ENCODE data around the gene SEC63.
"Not testable (repeated sequence)": the region's sequence is repeated elsewhere in the genome, so short reads cannot be mapped to it uniquely, and the experiment has no call there.

SEC63 gene, protein sequence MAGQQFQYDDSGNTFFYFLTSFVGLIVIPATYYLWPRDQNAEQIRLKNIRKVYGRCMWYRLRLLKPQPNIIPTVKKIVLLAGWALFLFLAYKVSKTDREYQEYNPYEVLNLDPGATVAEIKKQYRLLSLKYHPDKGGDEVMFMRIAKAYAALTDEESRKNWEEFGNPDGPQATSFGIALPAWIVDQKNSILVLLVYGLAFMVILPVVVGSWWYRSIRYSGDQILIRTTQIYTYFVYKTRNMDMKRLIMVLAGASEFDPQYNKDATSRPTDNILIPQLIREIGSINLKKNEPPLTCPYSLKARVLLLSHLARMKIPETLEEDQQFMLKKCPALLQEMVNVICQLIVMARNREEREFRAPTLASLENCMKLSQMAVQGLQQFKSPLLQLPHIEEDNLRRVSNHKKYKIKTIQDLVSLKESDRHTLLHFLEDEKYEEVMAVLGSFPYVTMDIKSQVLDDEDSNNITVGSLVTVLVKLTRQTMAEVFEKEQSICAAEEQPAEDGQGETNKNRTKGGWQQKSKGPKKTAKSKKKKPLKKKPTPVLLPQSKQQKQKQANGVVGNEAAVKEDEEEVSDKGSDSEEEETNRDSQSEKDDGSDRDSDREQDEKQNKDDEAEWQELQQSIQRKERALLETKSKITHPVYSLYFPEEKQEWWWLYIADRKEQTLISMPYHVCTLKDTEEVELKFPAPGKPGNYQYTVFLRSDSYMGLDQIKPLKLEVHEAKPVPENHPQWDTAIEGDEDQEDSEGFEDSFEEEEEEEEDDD

DNA sequence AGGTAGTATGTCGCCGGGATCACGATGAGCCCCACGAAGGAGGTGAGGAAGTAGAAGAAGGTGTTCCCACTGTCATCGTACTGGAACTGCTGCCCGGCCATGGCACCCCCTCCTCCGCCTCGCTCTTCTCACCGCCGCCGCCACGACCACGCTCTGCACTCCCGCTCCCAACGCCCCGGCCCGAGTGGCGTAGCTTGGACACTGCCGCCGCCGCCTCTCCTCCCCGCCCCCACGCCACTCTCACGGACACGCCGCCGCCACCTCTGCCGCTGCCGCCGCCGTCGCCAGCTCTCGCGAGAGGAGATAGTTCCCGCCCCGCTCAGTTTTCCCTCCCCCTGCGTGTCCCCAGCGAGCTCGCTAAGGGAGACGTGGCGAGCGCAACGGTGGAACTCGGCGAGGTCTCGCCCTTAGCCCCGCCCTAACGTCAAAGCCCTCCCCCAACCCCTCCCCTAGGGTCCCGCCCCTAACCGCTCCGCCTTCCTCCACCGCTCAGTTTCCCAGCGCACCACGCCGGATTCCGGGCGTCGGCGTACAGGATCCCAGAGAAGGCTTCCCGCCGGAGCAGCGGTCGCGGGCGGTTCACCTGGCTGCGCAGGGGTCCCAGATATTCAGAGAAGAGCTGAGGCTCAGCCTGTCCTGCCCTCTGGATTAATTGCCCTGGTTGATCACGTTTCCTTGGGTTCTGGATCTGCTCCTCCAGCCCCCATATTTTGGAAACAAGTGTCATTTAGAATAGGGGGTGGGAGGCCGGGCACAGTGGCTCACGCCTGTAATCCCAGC lies at the start of gene SEC63:
Gene SEC63, minus strand, starts transcription at position 300 of the 780 bp plus-strand sequence. Its CDS starts 199 bp downstream, at position 101.
- in situ Hi-C loops (cut with MboI; ENCODE audit: low pct_unique_long_range_greater_than_20kb, low sequenced_read_pairs) = loop anchor here (25.0 kb wide), 1 partner anchor 1129 kb away; the partner anchor contains the start of genes CEP57L1 and SESN1
- DNase-seq = peak; percentile 91

DNA sequence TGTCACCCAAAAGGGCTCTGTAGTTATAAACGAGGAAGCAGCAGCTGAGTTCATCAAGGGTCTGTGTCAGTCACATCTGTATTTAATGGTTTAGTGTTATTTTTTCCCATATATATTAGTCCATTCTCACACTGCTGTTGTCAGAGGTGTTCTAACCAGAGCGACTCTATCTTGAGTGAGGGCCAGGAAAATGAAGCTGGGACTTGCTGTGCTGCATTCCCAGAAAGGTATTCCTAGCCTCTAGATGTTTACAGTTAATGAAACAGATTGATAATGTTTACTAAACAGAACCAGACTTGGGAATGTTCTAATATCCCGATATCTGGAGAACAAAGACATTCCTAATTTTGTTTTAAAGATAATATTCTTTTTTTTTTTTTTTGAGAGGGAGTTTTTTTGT lies 48.0 kb upstream of the SEC63 start:
- in situ Hi-C loops (cut with MboI; ENCODE audit: low pct_unique_long_range_greater_than_20kb, low sequenced_read_pairs) = no loop called here
- no peak for DNase-seq

DNA sequence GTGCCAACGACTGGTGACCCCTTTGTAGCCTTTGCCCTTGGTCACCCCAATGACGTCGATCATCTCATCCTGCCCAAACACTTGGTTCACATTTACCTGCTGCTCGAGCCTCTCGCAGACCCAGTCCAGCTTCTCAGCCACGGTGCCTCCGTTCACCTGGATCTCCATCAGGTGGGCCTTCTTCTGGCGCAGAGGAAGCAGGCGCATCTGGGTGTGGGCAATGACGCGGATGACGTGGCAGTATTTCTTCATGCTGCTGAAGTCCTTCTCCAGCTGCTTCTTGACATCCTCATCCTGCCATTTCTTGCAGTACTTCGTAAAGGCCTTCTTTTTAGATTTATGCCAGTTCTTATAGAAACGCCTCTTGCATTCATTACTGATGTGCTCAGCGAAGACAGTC lies 46.9 kb upstream of the SEC63 start:
- no peak for DNase-seq
- in situ Hi-C loops (cut with MboI; ENCODE audit: low pct_unique_long_range_greater_than_20kb, low sequenced_read_pairs) = no loop called here

DNA sequence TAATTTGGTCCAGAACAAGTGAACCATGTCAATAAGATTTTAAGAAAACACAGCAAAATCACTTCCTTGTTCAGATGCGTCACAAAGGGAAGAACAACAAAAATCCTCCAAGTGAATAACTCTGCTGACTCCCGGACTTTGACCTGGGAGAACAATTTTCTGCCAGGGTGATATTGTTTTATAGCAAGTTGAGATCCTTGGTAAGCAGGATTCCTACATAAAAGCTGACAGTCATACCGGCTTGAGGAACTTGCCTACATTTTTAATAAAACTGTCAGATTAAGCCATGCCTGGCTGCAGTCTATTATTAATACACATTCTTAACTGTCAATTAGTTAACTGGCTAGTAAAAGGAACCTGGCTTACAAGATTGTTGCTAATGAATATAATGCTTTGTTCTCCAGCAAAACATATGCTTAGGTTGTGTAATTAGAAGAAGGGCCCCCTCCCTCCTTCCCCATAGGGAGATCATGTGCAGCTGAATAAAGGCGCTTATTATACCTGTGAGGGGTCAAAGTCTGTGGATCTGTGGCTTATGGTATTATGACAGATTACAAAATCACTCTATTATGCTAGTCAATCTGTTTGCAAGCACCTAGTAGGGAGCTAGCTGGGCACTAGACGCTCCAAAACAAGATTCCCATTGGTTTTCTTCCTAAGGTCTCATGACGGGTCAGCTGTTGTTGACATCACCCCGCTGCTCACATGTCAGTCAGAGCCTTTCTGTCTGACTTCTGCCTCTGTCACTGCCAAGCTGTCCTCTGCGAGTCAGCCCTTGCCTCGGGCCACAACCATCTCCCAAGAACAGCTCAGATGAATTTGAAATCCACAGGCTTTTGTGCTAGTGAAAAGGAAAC lies 44.6 kb upstream of the SEC63 start:
- in situ Hi-C loops (cut with MboI; ENCODE audit: low pct_unique_long_range_greater_than_20kb, low sequenced_read_pairs) = no loop called here
- DNase-seq = no peak

DNA sequence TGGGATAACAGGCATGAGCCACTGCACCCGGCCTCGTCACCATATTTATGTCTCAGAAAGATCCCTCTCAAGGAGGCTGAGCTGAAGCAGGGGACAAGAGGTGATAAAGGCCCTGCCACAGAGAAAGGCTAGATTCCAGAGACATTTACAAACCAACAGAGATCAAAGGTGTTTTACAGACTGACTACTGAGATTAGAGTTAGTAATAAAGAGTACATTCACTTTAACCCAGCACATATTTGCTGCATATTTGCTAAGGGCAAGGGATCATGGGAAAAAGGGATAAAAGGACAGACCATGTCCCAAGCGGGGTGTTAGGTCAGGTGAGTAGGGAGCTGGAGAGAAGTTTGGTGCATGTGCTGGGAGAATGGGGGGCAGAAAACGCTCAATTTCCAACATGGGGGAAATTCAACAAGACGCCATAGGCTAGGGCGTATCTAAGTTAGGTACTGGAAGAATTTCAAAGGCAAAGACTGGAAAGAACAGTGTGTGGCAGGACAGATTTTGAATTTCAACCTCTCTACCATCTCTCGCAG lies 43.8 kb upstream of the SEC63 start:
- DNase-seq = no peak
- in situ Hi-C loops (cut with MboI; ENCODE audit: low pct_unique_long_range_greater_than_20kb, low sequenced_read_pairs) = no loop called here

DNA sequence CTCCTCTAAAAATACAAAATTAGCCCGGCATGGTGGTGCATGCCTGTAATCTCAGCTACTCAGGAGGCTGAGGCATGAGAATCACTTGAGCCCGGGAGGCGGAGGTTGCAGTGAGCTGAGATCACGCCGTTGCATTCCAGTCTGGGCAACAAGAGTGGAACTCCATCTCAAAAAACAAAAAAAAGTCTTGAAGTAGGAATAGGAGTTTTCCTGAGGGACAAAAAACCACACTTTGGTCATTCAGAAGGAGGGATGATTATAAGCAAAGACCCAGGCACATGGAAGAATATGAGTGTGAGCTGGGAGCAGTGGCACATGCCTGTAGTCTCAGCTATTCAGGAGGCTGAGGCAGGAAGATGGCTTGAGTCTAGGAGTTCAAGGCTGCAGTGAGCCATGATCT lies 42.3 kb upstream of the SEC63 start:
- in situ Hi-C loops (cut with MboI; ENCODE audit: low pct_unique_long_range_greater_than_20kb, low sequenced_read_pairs); DNase-seq: not testable (repeated sequence)

DNA sequence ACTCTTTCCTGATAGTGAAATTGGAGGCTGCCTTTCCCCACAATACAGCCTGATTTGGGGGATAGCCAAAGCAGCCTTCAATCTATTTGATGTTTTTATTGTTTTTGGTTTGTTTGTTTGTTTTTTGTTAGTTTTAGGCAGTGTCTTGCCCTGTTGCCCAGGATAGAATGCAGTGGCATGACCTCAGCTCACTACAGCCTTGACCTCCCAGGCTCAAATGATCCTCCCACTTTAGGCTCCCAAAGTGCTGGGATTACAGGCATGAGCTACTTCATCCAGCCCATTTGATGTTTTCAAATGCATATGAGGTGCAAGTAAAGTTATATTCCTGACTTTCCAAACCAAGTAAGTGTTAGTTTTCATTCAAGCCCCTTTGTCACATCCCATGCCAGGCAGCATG lies 41.3 kb upstream of the SEC63 start:
- in situ Hi-C loops (cut with MboI; ENCODE audit: low pct_unique_long_range_greater_than_20kb, low sequenced_read_pairs) = loop anchor here (25.0 kb wide), 1 partner anchor 513 kb away; no protein-coding TSS in a partner anchor
- DNase-seq = no peak

DNA sequence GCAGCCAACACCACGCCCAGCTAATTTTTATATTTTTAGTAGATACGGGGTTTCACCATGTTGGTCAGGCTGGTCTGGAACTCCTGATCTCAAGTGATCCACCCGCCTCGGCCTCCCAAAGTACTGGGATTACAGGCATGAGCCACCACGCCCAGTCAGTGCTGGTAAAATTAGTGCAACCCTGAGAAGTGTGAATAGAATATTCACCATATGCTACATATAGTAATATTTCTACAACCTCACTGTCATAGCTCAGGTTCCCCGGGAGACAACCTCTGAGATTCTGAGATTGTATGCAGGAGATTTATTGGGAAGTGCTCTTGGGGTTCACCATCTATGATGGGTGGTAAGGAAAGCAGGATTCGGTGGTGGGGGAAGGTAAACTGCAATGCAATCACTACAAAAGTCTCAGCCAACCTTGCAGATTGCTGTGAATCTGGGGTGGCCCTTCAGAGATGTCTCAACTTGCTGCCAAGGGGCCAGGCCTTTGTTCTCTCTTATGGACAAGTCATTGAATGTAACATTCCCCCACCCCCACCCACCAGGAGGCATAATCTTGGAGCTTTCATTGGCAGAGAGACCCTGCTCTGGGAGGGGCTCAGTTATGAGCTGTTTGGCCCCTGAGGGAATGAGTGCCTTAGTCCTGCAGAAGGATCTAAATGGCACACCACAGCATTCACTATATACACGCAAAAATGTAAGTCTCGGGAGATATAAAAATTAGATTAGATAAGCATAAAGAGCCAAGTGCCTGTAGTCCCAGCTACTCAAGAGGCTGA lies 34.0 kb upstream of the SEC63 start:
- no peak for DNase-seq

DNA sequence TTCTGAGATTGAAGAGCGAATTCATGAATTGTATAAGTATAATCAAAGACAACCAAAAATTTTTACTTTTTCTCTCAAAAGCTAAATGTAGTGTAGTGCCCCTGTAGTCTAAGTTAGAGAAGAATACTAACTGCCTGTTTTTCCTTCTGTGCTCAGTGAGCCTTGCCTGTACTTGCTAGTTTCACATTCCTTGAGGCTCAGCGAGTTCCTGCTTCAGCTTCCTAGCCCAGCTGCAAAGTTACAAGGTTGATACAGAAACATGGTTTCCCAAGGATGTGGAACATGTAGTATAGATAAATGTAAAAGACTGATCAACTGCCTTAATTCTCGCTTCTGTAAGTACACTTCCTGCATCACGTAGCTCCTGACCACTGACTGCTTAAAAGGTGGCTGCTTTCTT lies 33.1 kb upstream of the SEC63 start:
- in situ Hi-C loops (cut with MboI; ENCODE audit: low pct_unique_long_range_greater_than_20kb, low sequenced_read_pairs) = loop anchor here (25.0 kb wide), 1 partner anchor 521 kb away; no protein-coding TSS in a partner anchor
- DNase-seq = peak; percentile 11

More for the DNA sequence above, 34.0 kb upstream of the SEC63 start:
- in situ Hi-C loops (cut with MboI; ENCODE audit: low pct_unique_long_range_greater_than_20kb, low sequenced_read_pairs) = loop anchor here (25.0 kb wide), 1 partner anchor 520 kb away; no protein-coding TSS in a partner anchor

DNA sequence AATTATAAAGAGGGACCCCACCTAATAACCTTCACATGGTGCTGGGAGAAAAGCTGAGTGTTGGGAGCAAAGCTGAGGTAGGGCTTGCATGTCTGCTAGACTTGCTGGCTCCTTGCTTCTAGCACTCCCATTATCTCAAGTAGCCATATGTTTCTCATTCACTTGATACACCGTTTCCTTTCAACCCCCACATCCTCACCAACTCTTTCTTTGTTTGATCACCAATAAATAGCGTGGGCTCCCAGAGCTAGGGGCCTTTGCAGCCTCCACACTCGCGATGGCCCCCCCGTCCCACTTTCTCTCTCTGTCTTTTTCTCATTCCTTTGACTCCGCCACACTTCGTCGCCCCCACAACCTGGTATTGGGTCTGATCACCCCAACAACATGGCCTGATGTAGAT lies 32.6 kb upstream of the SEC63 start:
- in situ Hi-C loops (cut with MboI; ENCODE audit: low pct_unique_long_range_greater_than_20kb, low sequenced_read_pairs) = loop anchor here (25.0 kb wide), 1 partner anchor 522 kb away; no protein-coding TSS in a partner anchor
- not testable (repeated sequence) for DNase-seq

DNA sequence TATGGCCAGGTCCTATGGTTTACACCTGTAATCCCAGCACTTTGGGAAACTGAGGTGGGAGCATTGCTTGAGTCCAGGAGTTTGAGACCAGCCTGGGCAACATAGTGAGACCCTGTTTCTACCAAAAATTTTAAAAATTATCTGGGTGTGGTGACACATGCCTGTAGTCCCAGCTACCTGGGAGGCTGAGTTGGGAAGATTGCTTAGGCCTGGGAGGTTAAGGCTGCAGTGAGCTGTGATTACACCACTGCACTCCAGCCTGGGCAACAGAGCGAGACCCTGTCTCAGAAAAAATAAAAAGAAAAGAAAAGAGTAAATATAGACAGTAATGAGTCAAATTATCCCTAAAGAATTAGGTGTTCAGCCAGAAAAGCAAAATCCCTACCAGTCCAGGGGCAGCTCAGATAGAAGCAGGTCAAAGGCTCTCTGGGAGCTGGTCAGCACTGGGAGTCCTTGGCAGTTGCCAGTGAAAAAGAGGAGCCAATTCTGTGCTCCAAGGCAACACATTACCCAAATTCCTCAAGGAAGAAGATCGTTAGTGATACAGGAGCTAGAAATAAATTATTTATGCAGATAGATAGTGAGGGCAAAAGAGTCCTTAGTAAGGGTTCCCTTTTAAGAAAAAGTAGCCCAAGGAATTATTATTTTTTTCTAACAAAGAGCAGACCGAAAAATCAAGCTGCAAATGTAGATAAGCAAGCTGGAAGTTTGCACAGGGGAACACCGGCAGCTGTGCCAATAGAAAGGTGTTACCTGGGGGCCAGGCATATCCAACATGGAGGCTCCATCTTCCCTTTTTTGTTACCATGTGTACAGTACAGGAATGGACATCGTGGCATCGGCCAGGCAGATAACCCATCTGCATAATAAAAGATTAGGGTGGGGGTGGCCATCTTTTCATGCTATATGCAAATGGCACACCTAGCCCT lies 31.4 kb upstream of the SEC63 start:
- no peak for DNase-seq
- in situ Hi-C loops (cut with MboI; ENCODE audit: low pct_unique_long_range_greater_than_20kb, low sequenced_read_pairs) = loop anchor here (25.0 kb wide), 1 partner anchor 523 kb away; no protein-coding TSS in a partner anchor

DNA sequence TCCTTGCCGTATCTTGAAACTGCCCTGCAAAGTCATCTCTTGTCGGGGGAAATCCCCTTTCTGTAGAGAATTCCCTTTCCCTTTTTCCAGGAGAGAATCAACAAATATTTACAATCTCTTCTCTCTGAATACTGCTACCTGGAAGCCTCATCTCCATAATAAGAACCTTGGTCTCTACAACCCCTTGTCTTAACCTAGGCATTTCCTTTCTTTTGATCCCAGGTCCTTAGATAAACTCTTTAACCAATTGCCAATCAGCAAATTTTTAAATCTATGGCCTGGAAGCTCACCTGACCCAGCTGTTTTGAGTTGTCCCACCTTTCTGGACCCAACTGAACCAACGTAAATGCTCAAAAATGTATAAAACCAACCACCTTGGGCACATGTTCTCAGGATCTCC lies 30.6 kb upstream of the SEC63 start:
- in situ Hi-C loops (cut with MboI; ENCODE audit: low pct_unique_long_range_greater_than_20kb, low sequenced_read_pairs) = loop anchor here (25.0 kb wide), 1 partner anchor 524 kb away; no protein-coding TSS in a partner anchor
- DNase-seq = no peak

DNA sequence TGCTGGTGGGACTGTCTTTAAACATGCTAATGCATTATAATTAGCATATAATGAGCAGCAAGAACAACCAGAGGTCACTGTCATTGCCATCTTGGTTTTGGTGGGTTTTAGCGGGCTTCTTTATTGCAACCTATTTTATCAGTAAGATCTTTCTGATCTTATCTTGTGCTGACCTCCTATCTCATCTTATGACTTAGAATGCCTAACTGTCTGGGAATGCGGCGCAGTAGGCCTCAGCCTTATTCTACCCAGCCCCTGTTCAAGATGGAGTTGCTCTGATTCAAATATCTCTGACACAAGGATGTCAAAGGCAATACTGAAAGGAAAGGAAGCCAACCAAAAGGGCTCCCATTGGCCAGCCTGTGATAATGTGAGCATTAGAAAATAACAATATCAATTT lies 29.8 kb upstream of the SEC63 start:
- in situ Hi-C loops (cut with MboI; ENCODE audit: low pct_unique_long_range_greater_than_20kb, low sequenced_read_pairs) = loop anchor here (25.0 kb wide), 1 partner anchor 524 kb away; no protein-coding TSS in a partner anchor
- no peak for DNase-seq

DNA sequence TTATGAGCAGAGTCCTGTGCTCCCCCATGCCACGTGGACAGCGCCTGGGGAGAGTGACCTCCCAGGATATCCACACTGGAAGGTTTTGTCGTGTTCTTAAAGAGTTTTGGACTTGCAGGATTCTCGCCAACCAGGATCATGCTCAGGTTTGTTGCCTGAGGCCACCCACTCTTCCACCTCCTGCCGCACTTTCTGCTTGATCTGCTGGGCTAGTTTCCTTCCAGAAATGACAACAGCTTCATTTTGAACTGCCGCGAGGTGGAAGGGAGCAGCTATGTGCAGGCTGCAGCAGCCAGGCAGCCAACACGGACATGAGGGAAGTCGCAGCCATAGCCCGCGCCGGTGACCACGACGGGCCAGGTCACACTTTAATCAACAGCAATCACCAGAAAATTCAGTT lies 27.7 kb upstream of the SEC63 start:
- in situ Hi-C loops (cut with MboI; ENCODE audit: low pct_unique_long_range_greater_than_20kb, low sequenced_read_pairs) = loop anchor here (25.0 kb wide), 1 partner anchor 527 kb away; no protein-coding TSS in a partner anchor
- DNase-seq = no peak

DNA sequence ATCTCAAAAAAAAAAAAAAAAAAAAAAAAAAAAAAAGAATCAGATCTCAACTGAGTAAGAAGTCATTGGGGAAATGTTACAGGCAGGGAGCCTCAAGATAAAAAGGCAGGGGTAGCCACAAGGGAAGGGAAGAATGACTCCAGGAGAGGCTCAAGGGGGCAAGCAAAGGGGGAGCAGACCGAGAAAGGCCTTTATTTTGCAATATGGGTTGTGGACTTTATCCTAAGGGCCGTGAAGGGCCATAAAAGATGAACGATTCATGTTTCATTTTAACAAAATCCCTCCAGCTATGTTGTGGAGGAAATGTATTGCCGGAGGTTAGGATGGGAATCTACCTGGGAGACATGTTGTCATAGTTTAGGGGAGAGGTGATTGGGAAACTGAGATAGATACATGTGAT lies 25.8 kb upstream of the SEC63 start:
- in situ Hi-C loops (cut with MboI; ENCODE audit: low pct_unique_long_range_greater_than_20kb, low sequenced_read_pairs) = loop anchor here (25.0 kb wide), 1 partner anchor 528 kb away; no protein-coding TSS in a partner anchor
- no peak for DNase-seq

DNA sequence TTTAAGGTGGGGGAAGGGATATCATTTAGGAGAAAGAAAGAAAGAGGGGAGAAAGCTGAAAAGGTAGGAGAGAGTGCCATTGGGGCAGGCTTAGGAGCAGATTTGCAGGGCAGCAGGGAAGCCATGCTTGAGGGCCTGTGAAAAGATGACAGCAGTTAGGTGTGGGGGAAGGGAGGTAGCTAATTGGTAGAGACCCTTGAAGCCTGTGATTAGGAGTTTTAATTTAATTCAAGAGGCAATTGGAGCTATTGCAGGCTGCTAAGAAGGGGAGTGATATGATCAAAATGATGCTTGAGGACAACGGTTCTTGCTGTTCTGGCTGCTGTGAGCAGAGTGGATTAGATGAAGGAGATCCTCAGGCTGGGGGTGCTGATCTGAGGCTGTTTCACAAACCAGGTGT lies 24.5 kb upstream of the SEC63 start:
- in situ Hi-C loops (cut with MboI; ENCODE audit: low pct_unique_long_range_greater_than_20kb, low sequenced_read_pairs) = loop anchor here (25.0 kb wide), 1 partner anchor 530 kb away; no protein-coding TSS in a partner anchor
- DNase-seq = no peak
